Astrocyte (in vitro differentiated cells and primary cell): Measurements from ENCODE around the gene DIAPH3.

ENCODE experiments used
- CTCF ChIP-seq: IDR thresholded peaks from 2 replicates; pipeline ENCODE4 v1.5.1; 2011; ENCODE audit warnings: low read depth, mild to moderate bottlenecking, inconsistent platforms, low read length, moderate library complexity; ENCODE audit not compliant: insufficient read depth
- EZH2 ChIP-seq: IDR thresholded peaks from 2 replicates; pipeline ENCODE4 v1.6.1; 2012; ENCODE audit warnings: mild to moderate bottlenecking, low read length, inconsistent platforms; ENCODE audit not compliant: insufficient read depth

- TF ChIP-seq CTCF (no peak), EZH2 (no peak)
Measured at GRCh38 chr13:60094385-60095088, 69.2 kb downstream of the DIAPH3 start.
